ENCODE results near the gene ARMH4.

The ARMH4 gene

DNA sequence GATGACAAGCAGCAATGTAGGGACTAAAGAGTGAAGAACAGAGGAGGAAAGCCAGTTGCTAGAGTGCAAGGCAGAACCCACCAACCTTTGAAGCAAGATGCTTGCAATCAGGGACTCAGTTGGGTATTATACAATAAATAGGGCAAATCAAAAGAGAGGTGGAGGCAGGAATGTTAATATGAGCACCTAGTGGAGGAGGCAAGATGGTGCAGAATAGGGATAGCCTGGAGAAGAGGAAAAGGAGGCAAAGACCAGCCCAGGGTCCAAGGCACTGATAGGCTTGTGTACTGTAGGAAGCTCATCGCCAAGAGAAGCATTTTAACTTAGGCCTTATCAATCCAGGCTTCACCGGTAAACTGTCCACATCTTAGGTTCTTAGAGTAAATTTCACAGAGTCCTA, 137.2 kb downstream of the ARMH4 start:
- Histone ChIP-seq H3K9me2 (replicated peaks; ENCODE audit: control insufficient read depth, low read length) (no peaks in the 10 kb centered on the region), H3K27ac (ENCODE audit: low read depth, low read length) (no peak overlapping the region), H3K79me2 (ENCODE audit: control insufficient read depth, low read length) (no peaks in the 10 kb centered on the region), H3F3A (ENCODE audit: control insufficient read depth, insufficient read depth) (no peaks in the 10 kb centered on the region), H3K27me3 (ENCODE audit: control insufficient read depth, low read length) (no peaks in the 10 kb centered on the region), H4K20me1 (ENCODE audit: control insufficient read depth, insufficient read depth, low read depth, low read length) (no peaks in the 10 kb centered on the region), H3K4me2 (ENCODE audit: low read length) (no peak overlapping the region), H3K9me3 (ENCODE audit: control insufficient read depth, insufficient read depth, low read length) (no peaks in the 10 kb centered on the region), H3K36me3 (ENCODE audit: control insufficient read depth, low read length) (no peaks in the 10 kb centered on the region), H3K4me1 (ENCODE audit: control insufficient read depth, low read length) (no peaks in the 10 kb centered on the region), H3K4me3 (ENCODE audit: low read length) (no peak overlapping the region)
- TF ChIP-seq, protein P1, sequence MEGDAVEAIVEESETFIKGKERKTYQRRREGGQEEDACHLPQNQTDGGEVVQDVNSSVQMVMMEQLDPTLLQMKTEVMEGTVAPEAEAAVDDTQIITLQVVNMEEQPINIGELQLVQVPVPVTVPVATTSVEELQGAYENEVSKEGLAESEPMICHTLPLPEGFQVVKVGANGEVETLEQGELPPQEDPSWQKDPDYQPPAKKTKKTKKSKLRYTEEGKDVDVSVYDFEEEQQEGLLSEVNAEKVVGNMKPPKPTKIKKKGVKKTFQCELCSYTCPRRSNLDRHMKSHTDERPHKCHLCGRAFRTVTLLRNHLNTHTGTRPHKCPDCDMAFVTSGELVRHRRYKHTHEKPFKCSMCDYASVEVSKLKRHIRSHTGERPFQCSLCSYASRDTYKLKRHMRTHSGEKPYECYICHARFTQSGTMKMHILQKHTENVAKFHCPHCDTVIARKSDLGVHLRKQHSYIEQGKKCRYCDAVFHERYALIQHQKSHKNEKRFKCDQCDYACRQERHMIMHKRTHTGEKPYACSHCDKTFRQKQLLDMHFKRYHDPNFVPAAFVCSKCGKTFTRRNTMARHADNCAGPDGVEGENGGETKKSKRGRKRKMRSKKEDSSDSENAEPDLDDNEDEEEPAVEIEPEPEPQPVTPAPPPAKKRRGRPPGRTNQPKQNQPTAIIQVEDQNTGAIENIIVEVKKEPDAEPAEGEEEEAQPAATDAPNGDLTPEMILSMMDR (IDR thresholded peaks at IDR 0.05; ENCODE audit: low read depth, low read length, poor library complexity, severe bottlenecking): no peak
- TF ChIP-seq EZH2phosphoT487 (IDR thresholded peaks at IDR 0.05; ENCODE audit: borderline replicate concordance, low read length): no peak

DNA sequence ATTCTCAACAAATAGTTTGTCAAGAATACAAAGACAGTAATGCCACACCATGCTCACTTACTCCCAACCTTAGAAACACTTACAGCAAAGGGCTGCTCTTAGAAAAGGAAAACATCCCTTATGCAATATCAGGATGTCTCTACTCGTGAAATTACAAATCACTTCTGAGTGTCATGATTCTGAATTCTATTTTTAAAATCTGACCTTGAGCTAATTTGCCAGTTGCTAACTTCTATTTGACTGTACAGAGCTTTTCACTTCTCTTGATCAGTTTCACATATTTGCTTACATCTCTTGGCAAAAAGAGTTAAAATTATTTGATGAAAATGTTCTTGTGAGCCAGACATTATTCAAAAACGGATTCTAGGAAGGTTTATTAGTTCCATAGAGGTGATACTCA, 149.4 kb downstream of the ARMH4 start:
- TF ChIP-seq, protein P1 (IDR thresholded peaks at IDR 0.05; ENCODE audit: low read depth, low read length, poor library complexity, severe bottlenecking): no peak
- TF ChIP-seq EZH2phosphoT487 (IDR thresholded peaks at IDR 0.05; ENCODE audit: borderline replicate concordance, low read length): no peak
- no peaks in the 10 kb centered on the region for H3K36me3 ChIP-seq (ENCODE audit: control insufficient read depth, low read length)
- H3F3A ChIP-seq (ENCODE audit: control insufficient read depth, insufficient read depth): no peaks in the 10 kb centered on the region
- no peak overlapping the region for H3K27ac ChIP-seq (ENCODE audit: low read depth, low read length)
- no peaks in the 10 kb centered on the region; the same call in 1 of the 2 replicates for H3K27me3 ChIP-seq (ENCODE audit: control insufficient read depth, low read length)
- no peak overlapping the region for H3K4me3 ChIP-seq (ENCODE audit: low read length)
- no peaks in the 10 kb centered on the region for H3K9me3 ChIP-seq (ENCODE audit: control insufficient read depth, insufficient read depth, low read length)
- H3K4me1 ChIP-seq (ENCODE audit: control insufficient read depth, low read length): no peaks in the 10 kb centered on the region
- no peaks in the 10 kb centered on the region for H4K20me1 ChIP-seq (ENCODE audit: control insufficient read depth, insufficient read depth, low read depth, low read length)
- H3K79me2 ChIP-seq (ENCODE audit: control insufficient read depth, low read length): no peaks in the 10 kb centered on the region
- no peak overlapping the region for H3K4me2 ChIP-seq (ENCODE audit: low read length)
- no peaks in the 10 kb centered on the region for H3K9me2 ChIP-seq (replicated peaks; ENCODE audit: control insufficient read depth, low read length)

DNA sequence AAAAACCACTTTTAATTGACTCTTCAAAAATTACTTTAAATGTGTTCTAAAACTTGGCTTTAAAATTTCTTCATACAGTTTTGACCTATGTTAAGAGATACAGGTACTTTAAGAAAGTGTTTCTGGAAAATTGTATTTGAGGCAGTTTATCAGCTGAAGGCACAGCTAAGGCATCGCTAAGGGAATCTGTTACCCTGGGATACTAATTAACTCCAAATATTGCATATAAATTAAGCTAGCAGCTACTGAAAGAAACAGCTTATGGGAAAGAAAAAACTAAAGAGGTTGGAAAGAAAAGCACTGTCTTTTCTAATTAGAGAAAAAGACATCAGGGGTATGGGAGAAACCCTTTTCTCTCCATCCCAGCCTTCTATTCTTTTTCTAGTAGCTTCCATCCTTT, 152.0 kb downstream of the ARMH4 start:
- Histone ChIP-seq H3K27ac (ENCODE audit: low read depth, low read length) (no peak overlapping the region), H3F3A (ENCODE audit: control insufficient read depth, insufficient read depth) (no peaks in the 10 kb centered on the region), H3K4me1 (ENCODE audit: control insufficient read depth, low read length) (no peaks in the 10 kb centered on the region), H4K20me1 (ENCODE audit: control insufficient read depth, insufficient read depth, low read depth, low read length) (no peaks in the 10 kb centered on the region), H3K4me2 (ENCODE audit: low read length) (no peak overlapping the region), H3K79me2 (ENCODE audit: control insufficient read depth, low read length) (no peaks in the 10 kb centered on the region), H3K36me3 (ENCODE audit: control insufficient read depth, low read length) (no peaks in the 10 kb centered on the region), H3K4me3 (ENCODE audit: low read length) (no peak overlapping the region), H3K9me3 (ENCODE audit: control insufficient read depth, insufficient read depth, low read length) (no peaks in the 10 kb centered on the region), H3K9me2 (replicated peaks; ENCODE audit: control insufficient read depth, low read length) (no peaks in the 10 kb centered on the region), H3K27me3 (ENCODE audit: control insufficient read depth, low read length) (no peaks in the 10 kb centered on the region; the same call in 1 of the 2 replicates)
- TF ChIP-seq, protein P1 (IDR thresholded peaks at IDR 0.05; ENCODE audit: low read depth, low read length, poor library complexity, severe bottlenecking): no peak

DNA sequence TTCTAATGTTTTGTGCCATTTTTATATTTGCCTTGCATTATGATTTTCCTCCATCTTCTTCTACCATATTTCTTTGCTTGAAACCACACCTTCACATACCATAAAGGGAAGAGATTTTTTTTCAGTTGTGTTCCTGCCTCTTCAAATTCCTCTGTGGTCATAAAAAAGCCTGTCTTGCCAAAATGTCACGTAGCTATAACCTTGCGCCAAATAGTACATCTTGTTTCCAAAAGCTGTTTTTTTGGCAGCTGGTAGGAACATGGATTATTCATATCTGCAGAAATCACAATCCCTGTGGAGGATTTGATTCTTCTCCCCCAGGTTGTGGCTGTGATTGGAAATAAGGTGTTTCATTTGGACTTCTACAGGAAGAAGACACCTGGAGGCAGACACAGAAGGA, 152.5 kb downstream of the ARMH4 start:
- Histone ChIP-seq H3K36me3 (ENCODE audit: control insufficient read depth, low read length) (no peaks in the 10 kb centered on the region), H4K20me1 (ENCODE audit: control insufficient read depth, insufficient read depth, low read depth, low read length) (no peaks in the 10 kb centered on the region), H3K9me3 (ENCODE audit: control insufficient read depth, insufficient read depth, low read length) (no peaks in the 10 kb centered on the region), H3K4me2 (ENCODE audit: low read length) (no peak overlapping the region), H3K4me3 (ENCODE audit: low read length) (no peak overlapping the region), H3K79me2 (ENCODE audit: control insufficient read depth, low read length) (no peaks in the 10 kb centered on the region), H3K27ac (ENCODE audit: low read depth, low read length) (no peak overlapping the region), H3K27me3 (ENCODE audit: control insufficient read depth, low read length) (no peaks in the 10 kb centered on the region; the same call in 1 of the 2 replicates), H3K9me2 (replicated peaks; ENCODE audit: control insufficient read depth, low read length) (no peaks in the 10 kb centered on the region), H3F3A (ENCODE audit: control insufficient read depth, insufficient read depth) (no peaks in the 10 kb centered on the region), H3K4me1 (ENCODE audit: control insufficient read depth, low read length) (no peaks in the 10 kb centered on the region)
- TF ChIP-seq EZH2phosphoT487 (IDR thresholded peaks at IDR 0.05; ENCODE audit: borderline replicate concordance, low read length): no peak
- TF ChIP-seq, protein P1 (IDR thresholded peaks at IDR 0.05; ENCODE audit: low read depth, low read length, poor library complexity, severe bottlenecking): no peak

Measured in DOHH2 (cell line).